H1 (cell line): ENCODE results near the gene CRYGN. TPM values are rescaled to one million over a fixed set of nuclear protein-coding genes. Genes with fewer than 3 reads are reported as not detected.

Source experiments
- CBX5 ChIP-seq: fragments of 300-800, 300-1000 bp; sonication (generic); IDR thresholded peaks from 2 replicates; pipeline ENCODE4 v1.7.1; 2016; ENCODE audit warnings: antibody characterized with exemption, low read length, low read depth
- CBX8 ChIP-seq: fragments of 300-800, 300-1000 bp; sonication (generic); IDR thresholded peaks from 2 replicates; pipeline ENCODE4 v1.7.1; 2016; ENCODE audit warnings: low read depth, low read length, borderline replicate concordance
- CHD1 ChIP-seq: IDR thresholded peaks from 2 replicates; pipeline ENCODE4 v1.6.1; 2012; ENCODE audit warnings: low read depth, low read length, improper control_type of control experiment
- CREB1 ChIP-seq: IDR thresholded peaks from 2 replicates; pipeline ENCODE4 v1.6.1; 2012; ENCODE audit warnings: inconsistent platforms
- CTBP2 ChIP-seq: IDR thresholded peaks from 2 replicates; pipeline ENCODE4 v1.7.0; 2011; ENCODE audit warnings: borderline replicate concordance, mild to moderate bottlenecking, moderate library complexity, mixed read lengths, low read length; ENCODE audit not compliant: insufficient read depth, insufficient read length
- EGR1 ChIP-seq: IDR thresholded peaks from 2 replicates; pipeline ENCODE4 v1.6.1; 2011; ENCODE audit warnings: low read depth, low read length, borderline replicate concordance
- FOSL1 ChIP-seq: IDR thresholded peaks from 2 replicates; pipeline ENCODE4 v1.6.1; 2011; ENCODE audit warnings: mild to moderate bottlenecking, low read depth, low read length, moderate library complexity; ENCODE audit not compliant: insufficient read depth
- NRF1 ChIP-seq: IDR thresholded peaks from 2 replicates; pipeline ENCODE4 v1.6.1; 2011; ENCODE audit warnings: mild to moderate bottlenecking, low read depth, low read length, improper control_type of control experiment
- RBBP5 ChIP-seq: IDR thresholded peaks from 2 replicates; pipeline ENCODE4 v1.7.1; 2012; ENCODE audit warnings: low read depth, mild to moderate bottlenecking, inconsistent platforms, low read length, moderate library complexity, borderline replicate concordance
- RNF2 ChIP-seq: fragments of 200-900, 300-1000 bp; sonication (generic); IDR thresholded peaks from 2 replicates; pipeline ENCODE4 v1.7.1; 2016; ENCODE audit warnings: borderline replicate concordance, low read depth, mild to moderate bottlenecking, antibody characterized with exemption, low read length; ENCODE audit not compliant: poor library complexity, severe bottlenecking; ENCODE audit errors: missing control alignments
- SIX5 ChIP-seq: IDR thresholded peaks from 2 replicates; pipeline ENCODE4 v1.6.1; 2011; ENCODE audit warnings: mild to moderate bottlenecking, low read depth, low read length
- SUZ12 ChIP-seq: fragments of 200-600 bp; sonication (generic); IDR thresholded peaks from 2 replicates; pipeline ENCODE4 v1.6.1; 2012; ENCODE audit warnings: mild to moderate bottlenecking, inconsistent platforms, low read length, moderate library complexity, mixed read lengths
- TBP ChIP-seq: IDR thresholded peaks from 2 replicates; pipeline ENCODE4 v1.6.1; 2011; ENCODE audit warnings: low read depth, low read length, improper control_type of control experiment
- polyA plus RNA-seq, 7 experiments: library from polyadenylated mRNA; depleted of rRNA in 3 of 7; stranded (reverse) in 5 of 7; unstranded in 2 of 7; fragments of >200 nt in 5 of 7; fragments of 200-250 nt in 2 of 7; gene quantifications; 1 replicate in 5 of 7; 2 replicates in 1 of 7; 4 replicates in 1 of 7; pipeline versions ENCODE4 v1.2.1 to v1.2.3, GENCODE V29; 2011 to 2013; ENCODE audit warnings: missing spikeins in 2 of 7, mixed read lengths in 2 of 7
- total RNA-seq: library from RNA; stranded (reverse); fragmentation: NEBNext Ultra II Directional; extraction: Animal tissue kit (Norgen Biotek cat#: 25700); gene quantifications from 2 replicates; pipeline ENCODE4 v1.2.1, GENCODE V29; 2021

The CRYGN gene
- total and polyA plus RNA-seq, 2 of the 8 experiments (the other 6 are each of a cell fraction or from before 2014, with no cell fraction given) = 0.98 to 1.6 TPM

- TF ChIP-seq RNF2 = no peak
- TF ChIP-seq CREB1 = no peak
- no peak for TF ChIP-seq CBX8
- TF ChIP-seq TBP = no peak
- no peak for TF ChIP-seq CTBP2
- TF ChIP-seq FOSL1 = no peak
- no peak for TF ChIP-seq CHD1
- no peak for TF ChIP-seq EGR1
- no peak for TF ChIP-seq NRF1
- no peak for TF ChIP-seq CBX5
- TF ChIP-seq RBBP5 = no peak
- TF ChIP-seq SIX5 = no peak
- no peak for TF ChIP-seq SUZ12
These were observed 33.7 kb downstream of the CRYGN start (continued) for GRCh38 chr7:151406051-151406875.
